SK-N-MC (cell line): Measurements from ENCODE around the gene CFAP410.

Experiments
- EZH2 ChIP-seq: fragments of 200-600 bp; sonication (generic); IDR thresholded peaks from one replicate; pipeline ENCODE4 v1.6.1; 2017; ENCODE audit warnings: antibody characterized with exemption
- POLR2AphosphoS5 ChIP-seq: IDR thresholded peaks from 2 replicates; pipeline ENCODE4 v1.6.1; 2012; ENCODE audit warnings: mild to moderate bottlenecking, low read depth, low read length, borderline replicate concordance

- TF ChIP-seq POLR2AphosphoS5 = no peak
- no peak for TF ChIP-seq EZH2
Observed at GRCh38 chr21:44347911-44348451, 8.8 kb upstream of the CFAP410 start.
